Choroid plexus epithelial cell (primary cell): ENCODE data around the gene RNLS.

Source experiments
- DNase-seq: peaks from one replicate; pipeline ENCODE4 v3.0.0-alpha.2; 2010; ENCODE audit warnings: low read depth
- H3K4me3 ChIP-seq: 2 replicates; pipeline ENCODE4 v1.5.1; 2011; ENCODE audit warnings: low read depth, mild to moderate bottlenecking, control low read depth, low read length, moderate library complexity
- CTCF ChIP-seq: conservative IDR thresholded peaks from 2 replicates; pipeline ENCODE4 v1.5.1; 2011; ENCODE audit warnings: low read depth, mild to moderate bottlenecking, control low read depth, inconsistent platforms, low read length, moderate library complexity

RNLS gene

GRCh38 chr10:88512599-88512998 lies 70.5 kb downstream of the RNLS start:
- TF ChIP-seq CTCF, result no peak
- DNase-seq, result no peak
- H3K4me3 ChIP-seq, result no peak overlapping the region

GRCh38 chr10:88508796-88509195 lies 74.3 kb downstream of the RNLS start:
- TF ChIP-seq CTCF, result no peak
- no peak overlapping the region for H3K4me3 ChIP-seq
- no peak for DNase-seq

- no peak for DNase-seq
- no peak for TF ChIP-seq CTCF
- no peak overlapping the region for H3K4me3 ChIP-seq
These were observed 75.2 kb downstream of the RNLS start for GRCh38 chr10:88507826-88508453.

- H3K4me3 ChIP-seq, result no peak overlapping the region
- no peak for TF ChIP-seq CTCF
- DNase-seq, result no peak
These were observed 75.7 kb downstream of the RNLS start for GRCh38 chr10:88507404-88507803.

- TF ChIP-seq CTCF, result no peak
- peak; percentile 33 for DNase-seq
- no peak overlapping the region for H3K4me3 ChIP-seq
These were observed 77.4 kb downstream of the RNLS start for GRCh38 chr10:88505680-88506215.

- TF ChIP-seq CTCF, result no peak
- DNase-seq, result no peak
- H3K4me3 ChIP-seq, result no peak overlapping the region
These were observed 77.9 kb downstream of the RNLS start for GRCh38 chr10:88505265-88505664.

- DNase-seq, result peak; percentile 56
- TF ChIP-seq CTCF, result no peak
- no peak overlapping the region for H3K4me3 ChIP-seq
These were observed 82.5 kb downstream of the RNLS start for GRCh38 chr10:88500656-88501055.
